Fibroblast of lung (primary cell): Measurements from ENCODE around the gene NSUN2.

Source experiments
- EZH2 ChIP-seq: IDR thresholded peaks from 2 replicates; pipeline ENCODE4 v1.5.1; 2012; ENCODE audit warnings: low read length, control low read depth, mild to moderate bottlenecking; ENCODE audit errors: missing control alignments
- TF ChIP-seq, protein P1 (sequence below), 2 donors: IDR thresholded peaks in 1 of 2; conservative IDR thresholded peaks in 1 of 2; 1 replicate in 1 of 2; 2 replicates in 1 of 2; pipeline ENCODE4 v1.5.1; 2011 to 2012; ENCODE audit warnings: low read length in 2 of 2, control low read depth in 1 of 2, inconsistent platforms in 1 of 2, low read depth in 1 of 2, mild to moderate bottlenecking in 1 of 2

- TF ChIP-seq, protein P1, sequence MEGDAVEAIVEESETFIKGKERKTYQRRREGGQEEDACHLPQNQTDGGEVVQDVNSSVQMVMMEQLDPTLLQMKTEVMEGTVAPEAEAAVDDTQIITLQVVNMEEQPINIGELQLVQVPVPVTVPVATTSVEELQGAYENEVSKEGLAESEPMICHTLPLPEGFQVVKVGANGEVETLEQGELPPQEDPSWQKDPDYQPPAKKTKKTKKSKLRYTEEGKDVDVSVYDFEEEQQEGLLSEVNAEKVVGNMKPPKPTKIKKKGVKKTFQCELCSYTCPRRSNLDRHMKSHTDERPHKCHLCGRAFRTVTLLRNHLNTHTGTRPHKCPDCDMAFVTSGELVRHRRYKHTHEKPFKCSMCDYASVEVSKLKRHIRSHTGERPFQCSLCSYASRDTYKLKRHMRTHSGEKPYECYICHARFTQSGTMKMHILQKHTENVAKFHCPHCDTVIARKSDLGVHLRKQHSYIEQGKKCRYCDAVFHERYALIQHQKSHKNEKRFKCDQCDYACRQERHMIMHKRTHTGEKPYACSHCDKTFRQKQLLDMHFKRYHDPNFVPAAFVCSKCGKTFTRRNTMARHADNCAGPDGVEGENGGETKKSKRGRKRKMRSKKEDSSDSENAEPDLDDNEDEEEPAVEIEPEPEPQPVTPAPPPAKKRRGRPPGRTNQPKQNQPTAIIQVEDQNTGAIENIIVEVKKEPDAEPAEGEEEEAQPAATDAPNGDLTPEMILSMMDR (conservative IDR thresholded peaks at IDR 0.05 in 1 of 2, IDR thresholded peaks at IDR 0.05 in 1 of 2; ENCODE audit: low read depth in 1 of 2, low read length in 2 of 2) = no peak
- no peak for TF ChIP-seq EZH2
Measured at GRCh38 chr5:6550628-6551027, 82.2 kb downstream of the NSUN2 start.
